ENCODE results near the gene CACNA1E.

GRCh38 chr1:181801617-181802016 lies 318.3 kb downstream of the CACNA1E start:
- TF ChIP-seq POLR2A (IDR thresholded peaks at IDR 0.05) (no peak), CTCF (IDR thresholded peaks at IDR 0.05) (no peak)

Data from lower leg skin (tissue), 3 donors.